SK-N-SH (cell line): ENCODE measurements around the gene DSCAML1. TPM values are rescaled to one million over a fixed set of nuclear protein-coding genes. Genes with fewer than 3 reads are reported as not detected.

Source experiments
- CTCF ChIA-PET: fragments of 300-600, 350-600 bp; formaldehyde crosslinking; extraction: SDS; loops from one replicate; lab custom pipeline; 2021; lab: Yijun Ruan, JAX
- POLR2A ChIA-PET: fragments of 350-600 bp; sonication (Branson Sonifier 250); formaldehyde crosslinking; extraction: SDS; loops from one replicate; lab custom pipeline; 2020; ENCODE audit warnings: antibody characterized with exemption, inconsistent platforms; lab: Yijun Ruan, JAX
- DNase-seq: peaks from one replicate; pipeline ENCODE4 v3.0.0; 2012
- H2AFZ ChIP-seq: fragments of 200-600 bp; sonication (generic); 2 replicates; pipeline ENCODE4 v1.8.1; 2016; ENCODE audit warnings: antibody characterized with exemption, mild to moderate bottlenecking, low read depth
- H3F3A ChIP-seq: fragments of 200-600 bp; sonication (generic); replicated peaks from 2 replicates; pipeline ENCODE3; 2016; ENCODE audit warnings: antibody characterized with exemption, mild to moderate bottlenecking; ENCODE audit not compliant: insufficient read depth
- H3K27ac ChIP-seq, 2 experiments: fragments of 200-500 bp in 1 of 2; fragments of 200-600 bp in 1 of 2; sonication (Bioruptor generic) in 1 of 2; sonication (generic), shearing (Covaris generic) in 1 of 2; 2 replicates each; pipeline versions ENCODE4 v1.5.1 to v1.6.1; 2014 to 2016; ENCODE audit warnings: low read depth in 2 of 2, inconsistent platforms in 1 of 2, low read length in 1 of 2, mild to moderate bottlenecking in 1 of 2, mixed read lengths in 1 of 2
- H3K27me3 ChIP-seq: fragments of 200-600 bp; sonication (generic), shearing (Covaris generic); 2 replicates; pipeline ENCODE4 v1.6.1; 2016; ENCODE audit warnings: mixed run types; ENCODE audit not compliant: insufficient read depth
- H3K36me3 ChIP-seq, 2 experiments: fragments of 200-500 bp in 1 of 2; fragments of 200-600 bp in 1 of 2; sonication (Bioruptor generic) in 1 of 2; sonication (generic) in 1 of 2; replicated peaks in 1 of 2; 2 replicates each; pipeline versions ENCODE3 to v1.5.1; 2014 to 2016; ENCODE audit warnings: low read length in 1 of 2, mild to moderate bottlenecking in 1 of 2; ENCODE audit not compliant: insufficient read depth in 2 of 2, control insufficient read depth in 1 of 2
- H3K4me1 ChIP-seq, 2 experiments: fragments of 200-500 bp in 1 of 2; fragments of 200-600 bp in 1 of 2; sonication (Bioruptor generic) in 1 of 2; sonication (generic), shearing (Covaris generic) in 1 of 2; 2 replicates each; pipeline versions ENCODE4 v1.5.1 to v1.6.1; 2014 to 2016; ENCODE audit warnings: low read depth in 1 of 2, low read length in 1 of 2, mixed run types in 1 of 2; ENCODE audit not compliant: insufficient read depth in 2 of 2, control insufficient read depth in 1 of 2
- H3K4me2 ChIP-seq: fragments of 200-600 bp; sonication (generic), shearing (Covaris generic); 2 replicates; pipeline ENCODE4 v1.6.1; 2017; ENCODE audit warnings: mixed run types
- H3K4me3 ChIP-seq, 2 experiments: fragments of 200-500 bp in 1 of 2; fragments of 200-600 bp in 1 of 2; sonication (Bioruptor generic) in 1 of 2; sonication (generic), shearing (Covaris generic) in 1 of 2; 2 replicates each; pipeline versions ENCODE4 v1.5.1 to v1.8.1; 2014 to 2016; ENCODE audit warnings: low read depth in 2 of 2, inconsistent platforms in 1 of 2, low read length in 1 of 2, mild to moderate bottlenecking in 1 of 2, mixed read lengths in 1 of 2, moderate library complexity in 1 of 2
- H3K79me2 ChIP-seq: fragments of 200-600 bp; sonication (generic); 2 replicates; pipeline ENCODE4 v1.8.1; 2017; ENCODE audit warnings: mild to moderate bottlenecking; ENCODE audit not compliant: insufficient read depth
- H3K9ac ChIP-seq: fragments of 200-600 bp; sonication (generic); 2 replicates; pipeline ENCODE4 v1.6.1; 2017; ENCODE audit warnings: mixed run types
- H3K9me2 ChIP-seq: fragments of 200-600 bp; sonication (generic); 2 replicates; pipeline ENCODE4 v1.6.1; 2017; ENCODE audit warnings: mixed run types
- H3K9me3 ChIP-seq: fragments of 200-600 bp; sonication (generic); 2 replicates; pipeline ENCODE4 v1.6.1; 2017; ENCODE audit warnings: mixed run types, mild to moderate bottlenecking, moderate library complexity
- H4K20me1 ChIP-seq: fragments of 200-600 bp; sonication (generic); 2 replicates; pipeline ENCODE4 v1.6.1; 2017; ENCODE audit warnings: mild to moderate bottlenecking, mixed run types; ENCODE audit not compliant: insufficient read depth
- CHD2 ChIP-seq: fragments of 150-350 bp; IDR thresholded peaks from 2 replicates; pipeline ENCODE4 v1.6.1; 2018; ENCODE audit warnings: low read length; ENCODE audit not compliant: partially characterized antibody
- MAX ChIP-seq: IDR thresholded peaks from 2 replicates; pipeline ENCODE4 v1.4.0; 2012; ENCODE audit warnings: low read depth
- MEF2A ChIP-seq: IDR thresholded peaks from 2 replicates; pipeline ENCODE4 v1.4.0; 2012; ENCODE audit warnings: low read depth, borderline replicate concordance
- MXI1 ChIP-seq: IDR thresholded peaks from 2 replicates; pipeline ENCODE4 v1.6.1; 2012; ENCODE audit warnings: mild to moderate bottlenecking, low read depth, low read length, improper control_type of control experiment
- NFIC ChIP-seq: IDR thresholded peaks from 2 replicates; pipeline ENCODE4 v1.4.0; 2012; ENCODE audit warnings: borderline replicate concordance
- POLR2AphosphoS5 ChIP-seq: IDR thresholded peaks from 2 replicates; pipeline ENCODE4 v1.6.1; 2012; ENCODE audit warnings: low read depth, low read length
- RCOR1 ChIP-seq: fragments of 150-350 bp; IDR thresholded peaks from 2 replicates; pipeline ENCODE4 v1.6.1; 2017; ENCODE audit warnings: antibody characterized with exemption, low read length
- REST ChIP-seq: IDR thresholded peaks from 2 replicates; pipeline ENCODE4 v1.6.1; 2012; ENCODE audit warnings: mild to moderate bottlenecking, low read depth, low read length, moderate library complexity
- RFX5 ChIP-seq: IDR thresholded peaks from 2 replicates; pipeline ENCODE4 v1.6.1; 2012; ENCODE audit warnings: mild to moderate bottlenecking, improper control_type of control experiment, low read length
- SMC3 ChIP-seq: IDR thresholded peaks from 2 replicates; pipeline ENCODE4 v1.6.1; 2012; ENCODE audit warnings: low read depth, low read length, improper control_type of control experiment
- TAF1 ChIP-seq: IDR thresholded peaks from 2 replicates; pipeline ENCODE4 v1.6.1; 2012; ENCODE audit warnings: low read depth, mild to moderate bottlenecking, low read length, moderate library complexity, borderline replicate concordance
- ZBTB33 ChIP-seq: IDR thresholded peaks from 2 replicates; pipeline ENCODE4 v1.4.0; 2012; ENCODE audit warnings: low read depth, borderline replicate concordance
- WGBS: methylation state at CpG from one replicate; pipeline ENCODE4 v1.1.6; 2017; ENCODE audit warnings: low lambda C conversion rate; 5-methylcytosine and 5-hydroxymethylcytosine counted together
- polyA plus RNA-seq, 3 experiments: library from polyadenylated mRNA; depleted of rRNA; stranded (reverse); fragments of >200 nt; gene quantifications; 2 replicates each; pipeline ENCODE4 v1.2.3, GENCODE V29; 2012

The DSCAML1 gene
- polyA plus RNA-seq, 1 of the 3 experiments (the other 2 are of a cell fraction): not detected

- no peak for TF ChIP-seq MEF2A
- TF ChIP-seq POLR2AphosphoS5: no peak
- no peak for TF ChIP-seq RCOR1
- TF ChIP-seq MAX: no peak
- TF ChIP-seq CHD2: no peak
- TF ChIP-seq REST: no peak
- TF ChIP-seq NFIC: no peak
- TF ChIP-seq MXI1: no peak
- Histone ChIP-seq H3K9me2 (no peaks in the 10 kb centered on the region), H2AFZ (no peak overlapping the region), H3K36me3 (no peaks in the 10 kb centered on the region), H3K4me2 (no peak overlapping the region), H3K4me3 (no peak overlapping the region), H3F3A (no peaks in the 10 kb centered on the region), H3K9me3 (no peaks in the 10 kb centered on the region), H3K9ac (no peak overlapping the region), H4K20me1 (no peaks in the 10 kb centered on the region), H3K79me2 (no peaks in the 10 kb centered on the region), H3K4me1 (peaks cover 4 to 25% of the 10 kb centered on the region in 2 experiments; a peak in 2 of 4 replicates), H3K27ac (no peak overlapping the region), H3K27me3 (peaks cover 6% of the 10 kb centered on the region; the same call in 1 of the 2 replicates)
- POLR2A ChIA-PET: no interaction called here
- no peak for DNase-seq
- 69% methylated on average over 6 of the region's 6 CpGs for WGBS
- CTCF ChIA-PET: interaction anchor here (1.0 to 1.2 kb wide), 2 partner anchors 144 to 161 kb away, joined by 3 to 4 read pairs; no protein-coding TSS in a partner anchor
These were observed 209.6 kb downstream of the DSCAML1 start for GRCh38 chr11:117587416-117587815.

- no peaks in the 10 kb centered on the region for H3K79me2 ChIP-seq
- no peaks in the 10 kb centered on the region for H3K9me3 ChIP-seq
- no peak overlapping the region for H3K4me3 ChIP-seq
- H2AFZ ChIP-seq: no peak overlapping the region
- CTCF ChIA-PET: interaction anchor here (0.8 to 1.2 kb wide), 3 partner anchors 10 to 160 kb away, joined by 3 to 4 read pairs (median 3); no protein-coding TSS in a partner anchor
- no peak overlapping the region for H3K9ac ChIP-seq
- peaks cover 4 to 17% of the 10 kb centered on the region in 2 experiments; a peak in 2 of 4 replicates for H3K4me1 ChIP-seq
- no peak overlapping the region for H3K27ac ChIP-seq
- H3K36me3 ChIP-seq: no peaks in the 10 kb centered on the region
- no peaks in the 10 kb centered on the region for H4K20me1 ChIP-seq
- no peak for TF ChIP-seq SMC3
- no peak for TF ChIP-seq POLR2AphosphoS5
- TF ChIP-seq NFIC: no peak
- no peak for TF ChIP-seq TAF1
- no peak for TF ChIP-seq RCOR1
- TF ChIP-seq ZBTB33: no peak
- TF ChIP-seq RFX5: no peak
- TF ChIP-seq, all 33 proteins: peak for 0
- DNase-seq: no peak
- no peak overlapping the region for H3K4me2 ChIP-seq
- H3F3A ChIP-seq: no peaks in the 10 kb centered on the region
- POLR2A ChIA-PET: interaction anchor here (0.5 kb wide), 1 partner anchor 74 kb away, joined by 5 read pairs; no protein-coding TSS in a partner anchor
- peaks cover 6% of the 10 kb centered on the region; the same call in 1 of the 2 replicates for H3K27me3 ChIP-seq
- H3K9me2 ChIP-seq: no peaks in the 10 kb centered on the region
- 36% methylated on average over 3 of the region's 5 CpGs for WGBS
These were observed 210.6 kb downstream of the DSCAML1 start for GRCh38 chr11:117586392-117586791.
